Caco-2 (cell line): Measurements from ENCODE around the gene VASH1. TPM values are rescaled to one million over a fixed set of nuclear protein-coding genes. Genes with fewer than 3 reads are reported as not detected.

Experiments used
- BruUV-seq: library from RNA; stranded (reverse); fragments of 400-500 nt; replicated peaks from 2 replicates; lab custom pipeline; 2021; lab: Mats Ljungman, UMichigan
- CTCF ChIA-PET: fragments of 300-600 bp; sonication (Branson Sonifier 250); formaldehyde crosslinking; loops from one replicate; lab custom pipeline; 2022; ENCODE audit warnings: antibody characterized with exemption; lab: Charles Lee
- POLR2A ChIA-PET: fragments of 300-600 bp; sonication (Branson Sonifier 250); formaldehyde crosslinking; loops from one replicate; lab custom pipeline; 2022; ENCODE audit warnings: antibody characterized with exemption; lab: Charles Lee
- DNase-seq, 2 experiments: peaks; one replicate each; pipeline versions ENCODE4 v3.0.0 to v3.0.0-alpha.2; 2020 to 2022
- H3K27me3 ChIP-seq: replicated peaks from 2 replicates; pipeline ENCODE4 v1.6.0; 2011; ENCODE audit warnings: low read length; ENCODE audit not compliant: control insufficient read depth, insufficient read depth
- H3K36me3 ChIP-seq: 2 replicates; pipeline ENCODE4 v1.5.1; 2011; ENCODE audit warnings: low read length; ENCODE audit not compliant: control insufficient read depth, insufficient read depth
- H3K4me1 ChIP-seq: fragments of 250-450 bp; sonication (Bioruptor Pico); 2 replicates; pipeline ENCODE4 v1.5.1; 2020; ENCODE audit warnings: mild to moderate bottlenecking
- H3K4me3 ChIP-seq: 2 replicates; pipeline ENCODE4 v1.5.1; 2011; ENCODE audit warnings: low read depth, mild to moderate bottlenecking, control low read depth, low read length
- H3K9me3 ChIP-seq: fragments of 250-450 bp; sonication (Bioruptor Pico); 2 replicates; pipeline ENCODE4 v1.5.1; 2020; ENCODE audit warnings: mild to moderate bottlenecking, moderate library complexity
- H3K27ac Mint-ChIP-seq: one replicate; pipeline ENCODE4 v1.8.0; 2022; ENCODE audit warnings: mixed read lengths; ENCODE audit not compliant: unreplicated experiment
- H3K27me3 Mint-ChIP-seq: one replicate; pipeline ENCODE4 v1.8.0; 2022; ENCODE audit warnings: mixed read lengths; ENCODE audit not compliant: insufficient read depth, unreplicated experiment
- H3K36me3 Mint-ChIP-seq: one replicate; pipeline ENCODE4 v1.8.0; 2022; ENCODE audit warnings: mild to moderate bottlenecking, mixed read lengths; ENCODE audit not compliant: insufficient read depth, unreplicated experiment
- H3K4me1 Mint-ChIP-seq: one replicate; pipeline ENCODE4 v1.8.0; 2022; ENCODE audit warnings: low read depth, mixed read lengths; ENCODE audit not compliant: unreplicated experiment
- H3K4me3 Mint-ChIP-seq: one replicate; pipeline ENCODE4 v1.8.0; 2022; ENCODE audit warnings: mild to moderate bottlenecking, moderate library complexity, mixed read lengths; ENCODE audit not compliant: unreplicated experiment
- H3K9me3 Mint-ChIP-seq: one replicate; pipeline ENCODE4 v1.8.0; 2022; ENCODE audit warnings: mixed read lengths; ENCODE audit not compliant: unreplicated experiment
- intact Hi-C: fragments of 100-400 bp; cut with micrococcal nuclease; formaldehyde crosslinking; loops from one replicate; pipeline ENCODE4 v1.10.0; 2022; ENCODE audit not compliant: unreplicated experiment
- total RNA-seq: library from RNA; stranded (reverse); gene quantifications from 2 replicates; pipeline ENCODE4 v1.2.3, GENCODE V29; 2022
- TF ChIP-seq, protein P1 (sequence below), 2 experiments: fragments of 200-600 bp in 1 of 2; IDR thresholded peaks; 1 replicate in 1 of 2; 2 replicates in 1 of 2; pipeline versions ENCODE4 v1.5.1 to v1.8.0; 2011 to 2022; ENCODE audit warnings: antibody characterized with exemption in 1 of 2, control low read depth in 1 of 2, inconsistent platforms in 1 of 2, low read depth in 1 of 2, low read length in 1 of 2, mild to moderate bottlenecking in 1 of 2, moderate library complexity in 1 of 2; ENCODE audit not compliant: insufficient read depth in 1 of 2, severe bottlenecking in 1 of 2, unreplicated experiment in 1 of 2

Gene VASH1
- total RNA-seq, 1 experiment from 2014 or later, result 0.18 TPM

DNA sequence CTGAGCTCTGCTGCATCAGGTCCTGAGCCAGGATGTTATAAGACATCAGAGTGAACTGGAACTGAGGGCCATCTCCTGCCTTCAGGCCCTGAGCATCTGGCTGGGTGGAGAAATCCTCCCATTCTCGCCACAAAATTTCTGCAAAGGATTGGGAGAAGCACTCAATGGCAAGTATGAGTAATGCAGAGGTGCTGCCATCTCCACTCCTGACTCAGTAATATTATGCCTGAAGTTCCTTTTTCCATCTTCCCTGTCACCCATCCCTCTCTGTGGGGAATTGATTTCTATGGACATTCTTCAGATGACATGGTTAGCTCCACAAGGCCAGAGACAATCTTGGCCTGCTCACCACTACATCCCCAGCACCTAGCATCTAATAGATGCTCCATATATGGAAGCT, 46.7 kb downstream of the VASH1 start:
- H3K4me3 ChIP-seq, result no peak overlapping the region
- DNase-seq, result no peak
- H3K9me3 ChIP-seq, result no peaks in the 10 kb centered on the region
- H3K4me3 Mint-ChIP-seq, result no peak overlapping the region
- peaks cover 8% of the 10 kb centered on the region for H3K4me1 Mint-ChIP-seq
- H3K9me3 Mint-ChIP-seq, result no peaks in the 10 kb centered on the region
- H3K36me3 ChIP-seq, result peaks cover 6% of the 10 kb centered on the region
- ChIA-PET CTCF (no interaction called here), POLR2A (no interaction called here)
- no peak overlapping the region for H3K27ac Mint-ChIP-seq
- intact Hi-C loops, result no loop called here
- H3K27me3 Mint-ChIP-seq, result no peaks in the 10 kb centered on the region
- peaks cover under 1% of the 10 kb centered on the region for H3K4me1 ChIP-seq
- TF ChIP-seq, protein P1, sequence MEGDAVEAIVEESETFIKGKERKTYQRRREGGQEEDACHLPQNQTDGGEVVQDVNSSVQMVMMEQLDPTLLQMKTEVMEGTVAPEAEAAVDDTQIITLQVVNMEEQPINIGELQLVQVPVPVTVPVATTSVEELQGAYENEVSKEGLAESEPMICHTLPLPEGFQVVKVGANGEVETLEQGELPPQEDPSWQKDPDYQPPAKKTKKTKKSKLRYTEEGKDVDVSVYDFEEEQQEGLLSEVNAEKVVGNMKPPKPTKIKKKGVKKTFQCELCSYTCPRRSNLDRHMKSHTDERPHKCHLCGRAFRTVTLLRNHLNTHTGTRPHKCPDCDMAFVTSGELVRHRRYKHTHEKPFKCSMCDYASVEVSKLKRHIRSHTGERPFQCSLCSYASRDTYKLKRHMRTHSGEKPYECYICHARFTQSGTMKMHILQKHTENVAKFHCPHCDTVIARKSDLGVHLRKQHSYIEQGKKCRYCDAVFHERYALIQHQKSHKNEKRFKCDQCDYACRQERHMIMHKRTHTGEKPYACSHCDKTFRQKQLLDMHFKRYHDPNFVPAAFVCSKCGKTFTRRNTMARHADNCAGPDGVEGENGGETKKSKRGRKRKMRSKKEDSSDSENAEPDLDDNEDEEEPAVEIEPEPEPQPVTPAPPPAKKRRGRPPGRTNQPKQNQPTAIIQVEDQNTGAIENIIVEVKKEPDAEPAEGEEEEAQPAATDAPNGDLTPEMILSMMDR (IDR thresholded peaks at IDR 0.05; ENCODE audit: insufficient read depth in 1 of 2, low read depth in 1 of 2, low read length in 1 of 2, severe bottlenecking in 1 of 2, unreplicated experiment in 1 of 2), result no peak
- H3K36me3 Mint-ChIP-seq, result peaks cover 19% of the 10 kb centered on the region
- no TSS peak for BruUV-seq
- H3K27me3 ChIP-seq, result no peaks in the 10 kb centered on the region

DNA sequence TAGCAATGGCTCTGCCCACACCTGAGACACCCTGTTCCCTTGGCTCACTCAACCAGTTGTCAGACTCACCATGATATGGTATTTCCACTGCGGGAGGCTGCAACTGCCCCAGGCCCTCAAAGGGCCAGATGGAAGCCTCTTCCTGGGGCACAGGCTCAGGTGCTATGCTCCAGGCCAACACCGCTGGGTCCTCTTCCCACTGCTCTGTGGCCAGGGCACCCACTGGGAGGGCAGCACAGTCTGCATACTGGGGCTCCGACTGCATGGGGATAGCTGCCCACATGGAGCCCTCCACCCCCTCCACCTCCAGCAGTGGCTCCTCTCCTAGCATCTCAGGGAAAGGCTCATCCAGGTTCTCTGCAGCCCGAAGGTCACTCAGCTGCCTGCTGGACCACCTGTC, 47.7 kb downstream of the VASH1 start:
- intact Hi-C loops, result no loop called here
- no peak overlapping the region for H3K4me3 ChIP-seq
- peaks cover 20% of the 10 kb centered on the region for H3K36me3 Mint-ChIP-seq
- H3K27me3 Mint-ChIP-seq, result no peaks in the 10 kb centered on the region
- peaks cover 6% of the 10 kb centered on the region for H3K36me3 ChIP-seq
- H3K27ac Mint-ChIP-seq, result no peak overlapping the region
- H3K4me1 ChIP-seq, result peaks cover 5% of the 10 kb centered on the region
- CTCF ChIA-PET, result no interaction called here
- BruUV-seq, result no TSS peak
- no peaks in the 10 kb centered on the region for H3K9me3 Mint-ChIP-seq
- peaks cover 8% of the 10 kb centered on the region for H3K4me1 Mint-ChIP-seq
- no peak overlapping the region for H3K4me3 Mint-ChIP-seq
- no peaks in the 10 kb centered on the region for H3K9me3 ChIP-seq
- POLR2A ChIA-PET, result no interaction called here
- DNase-seq, result no peak
- TF ChIP-seq, protein P1 (IDR thresholded peaks at IDR 0.05; ENCODE audit: insufficient read depth in 1 of 2, low read depth in 1 of 2, low read length in 1 of 2, severe bottlenecking in 1 of 2, unreplicated experiment in 1 of 2), result no peak
- H3K27me3 ChIP-seq, result no peaks in the 10 kb centered on the region

DNA sequence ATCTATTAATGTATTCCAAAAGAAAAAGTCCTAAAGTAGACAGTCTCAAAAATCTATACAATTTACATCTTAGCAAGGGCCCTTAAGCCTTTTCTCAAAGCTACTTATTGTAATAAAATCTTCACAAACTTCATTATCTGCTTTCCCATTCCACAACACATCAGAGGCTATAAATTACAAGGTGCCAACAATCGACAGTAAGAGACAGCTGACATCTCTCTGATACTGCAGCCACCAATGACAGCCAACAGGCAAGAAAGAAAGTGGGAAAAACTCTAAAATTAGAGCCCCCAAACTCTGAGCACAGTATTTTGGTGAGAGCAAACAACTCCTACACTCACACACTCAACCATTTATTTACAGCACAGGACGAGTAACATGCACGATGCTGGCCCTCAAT, 49.3 kb downstream of the VASH1 start:
- Histone ChIP-seq H3K27me3 (no peaks in the 10 kb centered on the region), H3K4me3 (no peak overlapping the region), H3K4me1 (peaks cover 5% of the 10 kb centered on the region), H3K36me3 (peaks cover 6% of the 10 kb centered on the region), H3K9me3 (no peaks in the 10 kb centered on the region)
- Mint-ChIP-seq H3K4me3 (peak overlapping the region; percentile 94), H3K36me3 (peaks cover 20% of the 10 kb centered on the region), H3K4me1 (peaks cover 8% of the 10 kb centered on the region), H3K27me3 (no peaks in the 10 kb centered on the region), H3K9me3 (no peaks in the 10 kb centered on the region), H3K27ac (peak overlapping the region; percentile 91)
- ChIA-PET POLR2A (no interaction called here), CTCF (interaction anchor here (0.9 to 1.9 kb wide), 5 partner anchors 26 to 100 kb away, joined by 3 to 9 read pairs (median 5); no protein-coding TSS in a partner anchor)
- BruUV-seq, result no TSS peak
- DNase-seq, result no peak
- intact Hi-C loops, result no loop called here
- TF ChIP-seq, protein P1 (IDR thresholded peaks at IDR 0.05; ENCODE audit: insufficient read depth in 1 of 2, low read depth in 1 of 2, low read length in 1 of 2, severe bottlenecking in 1 of 2, unreplicated experiment in 1 of 2), result no peak
